Stimulated activated naive CD4-positive, alpha-beta T cell (primary cell): ENCODE data around the gene CLDND2.

Source experiments
- DNase-seq, 6 experiments: peaks; one replicate each; lab custom pipeline; 2025; lab: John Stamatoyannopoulos, UW

Gene CLDND2

GRCh38 chr19:51382004-51382403, 13.2 kb upstream of the CLDND2 start:
- no peak for DNase-seq

GRCh38 chr19:51380379-51380778, 11.6 kb upstream of the CLDND2 start:
- DNase-seq: no peak

- DNase-seq: no peak
Measured at GRCh38 chr19:51377422-51377821, 8.6 kb upstream of the CLDND2 start.

GRCh38 chr19:51375504-51376221, 6.9 kb upstream of the CLDND2 start:
- DNase-seq: no peak

GRCh38 chr19:51372649-51373504, 4.1 kb upstream of the CLDND2 start, which contains the start of gene NKG7:
TSS of gene NKG7 (minus strand) at chr19:51372654. CDS start at chr19:51372535, 119 bp downstream.
- no peak for DNase-seq

GRCh38 chr19:51372021-51372648, 3.3 kb upstream of the CLDND2 start:
- no peak for DNase-seq

GRCh38 chr19:51371186-51371690, 2.4 kb upstream of the CLDND2 start:
- DNase-seq: no peak

GRCh38 chr19:51370230-51370629, 1.4 kb upstream of the CLDND2 start:
- no peak for DNase-seq

- peak; percentile 81 to 93 (median 89) for DNase-seq
Measured at GRCh38 chr19:51367565-51368365, 1.0 kb downstream of the CLDND2 start.

- no peak for DNase-seq
Measured at GRCh38 chr19:51367255-51367564, 1.6 kb downstream of the CLDND2 start.

GRCh38 chr19:51366389-51367254, 2.2 kb downstream of the CLDND2 start:
- peak; percentile 77 to 93 (median 86) for DNase-seq

- no peak for DNase-seq
Measured at GRCh38 chr19:51365965-51366388, 2.8 kb downstream of the CLDND2 start, which contains the start of gene ETFB. TSS of gene ETFB (minus strand) at chr19:51366388. CDS start at chr19:51366326, 62 bp downstream.

GRCh38 chr19:51365211-51365964, 3.4 kb downstream of the CLDND2 start:
- peak in 3 of 6 experiments; percentile 26 to 60 (median 27) for DNase-seq

GRCh38 chr19:51364200-51365106, 4.3 kb downstream of the CLDND2 start:
- no peak for DNase-seq

GRCh38 chr19:51361239-51361638, 7.6 kb downstream of the CLDND2 start:
- no peak for DNase-seq

- no peak for DNase-seq
Measured at GRCh38 chr19:51359294-51359693, 9.5 kb downstream of the CLDND2 start.

- DNase-seq: no peak
Measured at GRCh38 chr19:51357952-51358351, 10.9 kb downstream of the CLDND2 start.

GRCh38 chr19:51356159-51356801, 12.5 kb downstream of the CLDND2 start:
- no peak for DNase-seq
